GM18868 (cell line): Measurements from ENCODE around the gene ZNF577.

Source experiments
- ATAC-seq: cut with Tn5 transposase; IDR thresholded peaks from one replicate; pipeline ENCODE4 v1.9.1; 2021; ENCODE audit warnings: mild to moderate bottlenecking, moderate library complexity; ENCODE audit not compliant: unreplicated experiment

ZNF577 gene

DNA sequence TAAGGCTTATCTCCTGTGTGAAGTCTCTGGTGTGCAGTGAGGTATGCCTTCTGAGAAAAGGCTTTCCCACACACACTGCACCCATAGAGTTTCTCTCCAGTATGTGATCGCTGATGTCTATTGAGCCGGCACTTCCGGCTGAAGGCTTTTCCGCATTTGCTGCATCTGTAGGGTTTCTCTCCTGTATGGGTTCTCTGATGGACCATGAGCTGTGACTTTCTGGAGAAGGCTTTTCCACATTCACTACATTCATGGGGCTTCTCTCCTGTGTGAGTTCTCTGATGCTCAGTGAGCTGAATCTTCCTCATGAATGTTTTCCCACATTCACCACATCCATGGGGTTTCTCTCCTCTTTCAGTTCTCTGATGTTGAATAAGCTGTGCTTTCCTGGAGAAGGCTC is 14.7 kb downstream of the ZNF577 start:
- no peak for ATAC-seq

DNA sequence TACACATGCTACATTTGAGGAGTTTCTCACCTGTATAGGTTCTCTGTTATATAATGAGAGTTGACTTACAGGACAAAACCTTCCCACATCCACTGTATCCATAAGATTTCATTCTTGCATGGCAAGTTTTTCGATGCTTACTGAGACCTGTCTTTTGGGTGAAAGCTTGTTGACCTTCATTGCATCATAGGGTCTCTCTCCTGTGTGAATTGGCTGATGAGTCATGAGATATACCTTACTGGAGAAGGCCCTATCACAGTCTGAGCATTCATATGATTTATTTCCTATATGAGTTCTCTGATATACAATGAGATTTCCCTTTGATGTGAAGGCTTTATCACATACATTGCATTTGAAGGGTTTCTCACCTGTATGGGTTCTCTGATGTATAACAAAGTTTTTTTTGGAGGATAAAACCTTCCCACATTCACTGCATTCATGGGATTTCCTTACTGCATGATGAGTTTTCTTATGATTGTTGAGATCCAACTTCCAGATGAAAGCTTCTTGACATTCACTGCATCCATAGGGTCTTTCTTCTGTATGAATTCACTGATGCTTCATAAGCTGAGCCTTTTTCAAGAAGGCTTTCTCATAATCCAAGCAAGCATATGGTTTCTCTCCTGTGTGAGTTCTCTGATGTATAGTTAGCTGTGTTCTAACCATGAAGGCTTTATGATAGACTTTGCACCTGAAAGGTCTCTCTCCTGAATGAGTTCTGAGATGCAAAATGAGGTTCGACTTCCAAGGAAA is 25.7 kb downstream of the ZNF577 start:
- ATAC-seq, result no peak

DNA sequence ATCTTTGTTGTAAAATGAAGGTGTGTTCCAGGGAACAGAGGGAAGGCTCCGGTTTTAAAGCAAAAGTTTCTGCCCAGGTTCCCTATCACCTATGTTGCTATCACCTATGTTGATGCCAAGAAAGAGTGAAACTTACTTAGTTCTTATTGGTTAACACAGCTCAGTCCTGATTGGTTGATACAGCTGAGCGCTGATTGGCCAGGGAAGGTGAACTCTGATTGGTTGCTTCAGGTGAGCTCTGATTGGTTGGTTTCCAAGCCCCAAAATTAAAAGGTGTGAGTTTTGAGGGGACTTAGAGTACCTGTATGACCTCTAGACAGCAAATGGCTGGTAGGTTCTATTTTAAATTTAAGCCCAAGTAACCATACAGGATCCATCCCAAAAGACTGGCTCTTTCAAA is 50.6 kb downstream of the ZNF577 start:
- no peak for ATAC-seq

DNA sequence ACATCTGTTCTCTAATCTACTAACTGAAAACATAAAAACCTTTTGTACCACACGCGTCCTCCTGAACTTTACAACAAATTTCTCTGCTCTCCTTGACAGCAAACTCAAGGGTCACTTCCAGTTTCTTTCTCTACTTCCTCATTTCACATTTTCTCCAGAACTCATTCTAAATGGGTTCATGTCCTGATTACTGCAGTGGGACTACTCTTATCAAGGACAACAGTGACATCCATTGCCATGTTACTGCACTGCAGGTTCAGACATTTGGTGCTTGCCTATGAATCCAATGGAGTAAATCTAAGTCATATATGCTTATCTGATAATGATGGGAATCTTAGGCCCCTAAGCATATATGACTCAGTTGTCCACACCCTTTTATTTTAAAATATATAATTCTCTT is 57.5 kb downstream of the ZNF577 start:
- ATAC-seq, result no peak

DNA sequence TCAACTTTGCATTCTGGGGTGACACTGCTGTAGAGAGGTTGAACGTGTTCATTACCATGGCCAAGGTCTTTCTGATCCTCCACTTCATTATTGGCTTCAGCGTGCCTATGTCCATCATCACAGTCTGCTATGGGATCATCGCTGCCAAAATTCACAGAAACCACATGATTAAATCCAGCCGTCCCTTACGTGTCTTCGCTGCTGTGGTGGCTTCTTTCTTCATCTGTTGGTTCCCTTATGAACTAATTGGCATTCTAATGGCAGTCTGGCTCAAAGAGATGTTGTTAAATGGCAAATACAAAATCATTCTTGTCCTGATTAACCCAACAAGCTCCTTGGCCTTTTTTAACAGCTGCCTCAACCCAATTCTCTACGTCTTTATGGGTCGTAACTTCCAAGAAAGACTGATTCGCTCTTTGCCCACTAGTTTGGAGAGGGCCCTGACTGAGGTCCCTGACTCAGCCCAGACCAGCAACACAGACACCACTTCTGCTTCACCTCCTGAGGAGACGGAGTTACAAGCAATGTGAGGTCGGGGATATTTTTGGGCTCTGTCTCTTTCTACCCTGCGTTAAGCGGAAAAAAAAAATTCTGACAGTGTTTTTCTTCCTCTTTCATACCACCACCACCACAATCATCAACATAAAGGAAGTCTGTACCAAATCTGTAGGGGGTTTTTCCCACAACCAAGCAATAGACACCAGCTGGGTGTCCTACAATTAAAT is 63.3 kb downstream of the ZNF577 start:
- no peak for ATAC-seq

DNA sequence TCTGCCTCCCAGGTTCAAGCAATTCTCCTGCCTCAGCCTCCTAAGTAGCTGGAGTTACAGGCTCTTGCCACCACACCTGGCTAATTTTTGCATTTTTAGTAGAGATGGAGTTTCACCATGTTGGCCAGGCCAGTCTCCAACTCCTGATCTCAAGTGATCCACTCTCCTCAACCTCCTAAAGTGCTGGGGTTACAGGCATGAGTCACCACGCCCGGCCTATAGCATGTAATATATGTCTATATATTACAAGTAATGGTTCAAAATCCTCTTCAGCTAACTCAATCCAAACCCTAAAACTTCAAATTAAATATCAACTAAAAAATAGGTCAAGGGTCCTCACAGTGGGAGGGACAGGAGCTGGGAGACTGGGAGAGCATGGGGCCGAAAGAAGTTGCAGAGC is 64.8 kb downstream of the ZNF577 start:
- ATAC-seq, result no peak

DNA sequence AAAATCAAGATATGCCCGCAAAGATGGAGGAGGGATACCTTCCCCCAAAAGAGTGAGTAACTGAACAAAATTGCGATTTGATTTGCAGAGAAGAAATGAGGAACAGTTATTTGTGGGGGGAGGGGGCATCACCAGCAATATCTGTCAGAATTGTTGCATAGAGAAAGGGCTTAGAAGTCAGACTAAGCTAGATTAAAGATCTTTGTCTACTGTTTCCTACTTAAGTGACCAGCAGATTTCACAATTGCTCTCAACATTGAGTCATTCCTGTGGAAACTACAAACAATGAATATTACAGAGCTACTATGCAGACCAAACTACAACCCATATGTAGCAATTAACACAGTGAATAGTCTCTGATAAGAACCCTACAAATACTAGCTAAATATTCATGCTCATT is 65.4 kb downstream of the ZNF577 start:
- no peak for ATAC-seq

DNA sequence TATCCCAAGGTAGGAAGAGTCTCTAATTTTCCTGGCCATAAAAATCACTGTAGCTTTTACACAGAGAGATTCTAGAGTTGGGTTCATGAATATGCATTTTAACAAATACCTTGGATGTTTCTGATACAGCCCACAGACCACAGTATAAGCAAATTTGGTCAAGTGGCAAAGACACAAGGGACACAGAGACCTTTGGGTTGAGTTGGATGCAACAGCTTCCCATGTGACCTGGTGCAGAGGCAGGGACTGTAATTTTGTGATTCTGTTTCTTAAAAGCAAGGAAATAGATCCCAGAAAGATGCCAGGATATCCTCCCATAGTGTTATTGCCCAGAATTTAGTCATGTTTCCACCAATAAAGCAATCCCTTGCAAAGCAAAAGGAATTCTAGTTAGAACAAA is 65.8 kb downstream of the ZNF577 start:
- no peak for ATAC-seq

DNA sequence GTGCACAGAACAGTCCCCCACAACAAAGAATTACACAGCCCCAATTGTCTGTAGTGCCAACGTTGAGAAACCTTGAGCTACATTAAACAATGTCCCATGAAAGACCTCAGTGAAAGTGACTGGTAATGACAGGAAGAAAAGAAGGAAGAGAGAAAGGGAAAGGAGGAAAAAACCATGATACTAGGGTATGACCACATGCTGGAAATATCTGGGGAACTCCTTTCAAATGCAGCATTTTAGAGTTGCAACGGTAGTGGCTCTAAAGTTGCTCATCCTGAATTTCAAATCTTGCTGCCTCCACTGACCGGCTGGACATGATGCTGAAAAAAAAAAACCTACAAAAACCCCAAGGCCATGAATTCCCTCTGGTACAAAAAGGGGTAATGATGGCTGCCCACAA is 66.3 kb downstream of the ZNF577 start:
- no peak for ATAC-seq
